Esophagus squamous epithelium (tissue), 4 donors: ENCODE measurements around the gene RETN.

ENCODE experiments used
- POLR2A ChIP-seq, 4 donors: fragments of 450-650 bp; IDR thresholded peaks; one replicate each; pipeline ENCODE4 v1.6.1; 2017; ENCODE audit warnings: antibody characterized with exemption in 4 of 4, mild to moderate bottlenecking in 4 of 4, moderate library complexity in 3 of 4
- TF ChIP-seq, protein P1 (sequence below), 6 experiments: fragments of 450-650 bp in 4 of 6; fragments of 200-600 bp in 2 of 6; sonication (generic) in 2 of 6; IDR thresholded peaks; one replicate each; pipeline ENCODE4 v1.5.1; 2016 to 2019; ENCODE audit warnings: antibody characterized with exemption in 6 of 6, mild to moderate bottlenecking in 4 of 6, moderate library complexity in 4 of 6

DNA sequence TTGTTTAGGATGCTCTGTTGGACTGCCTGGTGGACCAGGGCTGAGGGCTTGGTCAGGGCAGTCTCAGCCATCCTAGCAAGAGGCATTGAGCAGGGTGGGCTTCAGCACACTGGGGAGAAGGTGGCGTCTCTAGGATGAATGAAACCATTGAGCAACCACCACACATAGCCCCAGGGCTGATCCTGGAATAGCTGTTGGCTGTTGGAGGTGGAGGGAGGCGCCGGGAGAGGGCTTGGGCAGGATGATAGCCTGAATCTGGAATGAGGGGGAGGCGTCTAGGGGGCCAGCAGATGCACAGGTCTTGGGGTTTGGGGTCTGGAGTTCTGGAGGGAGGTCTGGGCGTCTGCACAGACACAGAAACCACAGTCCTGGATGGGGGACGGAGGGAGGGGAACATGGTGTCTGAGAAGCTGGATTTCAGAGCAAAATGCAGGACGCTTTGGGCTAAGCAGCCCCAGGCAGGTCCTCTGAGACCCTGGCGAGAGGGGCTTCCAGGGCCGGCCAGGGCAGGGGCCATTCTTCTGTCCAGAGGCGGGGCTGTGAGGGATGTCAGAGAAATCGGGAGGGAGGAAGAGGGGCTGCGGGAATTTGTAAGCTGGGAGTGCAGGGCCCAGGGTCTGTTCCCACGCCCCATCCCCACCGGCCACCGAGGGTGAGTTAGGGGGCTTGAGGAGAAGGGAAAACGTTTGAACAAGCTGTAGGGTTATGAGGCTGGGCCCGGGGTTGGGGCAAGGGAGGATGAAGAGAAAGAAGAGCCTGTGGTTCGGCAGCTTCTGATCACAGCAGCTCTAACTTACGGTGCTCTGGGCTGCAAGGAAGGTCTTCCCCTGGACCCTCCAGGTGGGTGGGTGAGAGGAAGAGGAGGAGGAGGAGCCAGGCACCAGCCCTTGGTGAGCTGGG, 16.9 kb downstream of the RETN start:
- TF ChIP-seq, protein P1, sequence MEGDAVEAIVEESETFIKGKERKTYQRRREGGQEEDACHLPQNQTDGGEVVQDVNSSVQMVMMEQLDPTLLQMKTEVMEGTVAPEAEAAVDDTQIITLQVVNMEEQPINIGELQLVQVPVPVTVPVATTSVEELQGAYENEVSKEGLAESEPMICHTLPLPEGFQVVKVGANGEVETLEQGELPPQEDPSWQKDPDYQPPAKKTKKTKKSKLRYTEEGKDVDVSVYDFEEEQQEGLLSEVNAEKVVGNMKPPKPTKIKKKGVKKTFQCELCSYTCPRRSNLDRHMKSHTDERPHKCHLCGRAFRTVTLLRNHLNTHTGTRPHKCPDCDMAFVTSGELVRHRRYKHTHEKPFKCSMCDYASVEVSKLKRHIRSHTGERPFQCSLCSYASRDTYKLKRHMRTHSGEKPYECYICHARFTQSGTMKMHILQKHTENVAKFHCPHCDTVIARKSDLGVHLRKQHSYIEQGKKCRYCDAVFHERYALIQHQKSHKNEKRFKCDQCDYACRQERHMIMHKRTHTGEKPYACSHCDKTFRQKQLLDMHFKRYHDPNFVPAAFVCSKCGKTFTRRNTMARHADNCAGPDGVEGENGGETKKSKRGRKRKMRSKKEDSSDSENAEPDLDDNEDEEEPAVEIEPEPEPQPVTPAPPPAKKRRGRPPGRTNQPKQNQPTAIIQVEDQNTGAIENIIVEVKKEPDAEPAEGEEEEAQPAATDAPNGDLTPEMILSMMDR (IDR thresholded peaks at IDR 0.05), result no peak
- TF ChIP-seq POLR2A (IDR thresholded peaks at IDR 0.05), result no peak
